Measurements from ENCODE around the gene RET. TPM values are rescaled to one million over a fixed set of nuclear protein-coding genes. Genes with fewer than 3 reads are reported as not detected.

RET gene
- total and polyA plus RNA-seq, 2 of the 8 experiments (the other 6 are each of a cell fraction or from before 2014, with no cell fraction given): 6.7 to 8.4 TPM

- Histone ChIP-seq H3K4me1 (replicated peaks in 1 of 4; ENCODE audit: control insufficient read depth in 3 of 4, insufficient read depth in 4 of 4, low read length in 3 of 4) (peaks cover 0 to 7% (median 3%) of the 10 kb centered on the region in 4 experiments; a peak in 4 of 7 replicates), H3K9me3 (ENCODE audit: insufficient read depth in 2 of 2, low read depth in 1 of 2, low read length in 1 of 2) (no peaks in the 10 kb centered on the region), H3K79me2 (ENCODE audit: control insufficient read depth in 1 of 2, insufficient read depth in 2 of 2, low read length in 2 of 2) (no peaks in the 10 kb centered on the region), H4K91ac (replicated peaks; ENCODE audit: insufficient read length, low read length) (no peak overlapping the region), H3K4me3 (ENCODE audit: extremely low read depth in 1 of 4, insufficient read depth in 2 of 4, low read depth in 3 of 4, low read length in 4 of 4) (no peak overlapping the region), H4K8ac (ENCODE audit: extremely low read depth, insufficient read depth, low read length) (no peak overlapping the region), H4K20me1 (replicated peaks in 1 of 2; ENCODE audit: control insufficient read depth in 1 of 2, insufficient read depth in 2 of 2, low read length in 2 of 2) (no peaks in the 10 kb centered on the region), H3K23me2 (ENCODE audit: low read depth, low read length) (no peaks in the 10 kb centered on the region), H3K79me1 (ENCODE audit: low read depth, low read length) (no peaks in the 10 kb centered on the region), H2AK5ac (ENCODE audit: low read depth, low read length) (no peak overlapping the region), H3K56ac (replicated peaks; ENCODE audit: insufficient read length, low read depth, low read length) (no peak overlapping the region), H2BK12ac (ENCODE audit: low read depth, low read length) (no peak overlapping the region), H2BK15ac (ENCODE audit: low read length) (no peak overlapping the region), H3K27me3 (replicated peaks in 1 of 4; ENCODE audit: control insufficient read depth in 3 of 4, extremely low read depth in 1 of 4, insufficient read depth in 3 of 4, low read length in 3 of 4) (no peaks in the 10 kb centered on the region; a peak in 1 of 7 replicates), H3K14ac (ENCODE audit: insufficient read length) (no peak overlapping the region), H2BK20ac (ENCODE audit: low read length) (no peak overlapping the region), H3K23ac (ENCODE audit: insufficient read length) (no peak overlapping the region), H3K18ac (ENCODE audit: extremely low read depth, low read length) (no peak overlapping the region), H3K27ac (ENCODE audit: low read depth, low read length) (no peak overlapping the region), H2BK5ac (ENCODE audit: low read depth, low read length) (no peak overlapping the region), H3K36me3 (ENCODE audit: control insufficient read depth in 2 of 4, insufficient read depth in 4 of 4, low read length in 3 of 4) (no peaks in the 10 kb centered on the region), H3K4me2 (ENCODE audit: insufficient read depth in 1 of 2, low read depth in 2 of 2, low read length in 2 of 2) (no peak overlapping the region), H4K5ac (ENCODE audit: insufficient read length, low read depth, low read length) (no peak overlapping the region), H3K9ac (replicated peaks in 1 of 4; ENCODE audit: extremely low read depth in 1 of 4, low read depth in 3 of 4, low read length in 3 of 4) (no peak overlapping the region), H2AFZ (ENCODE audit: low read length) (no peak overlapping the region), H3K4ac (replicated peaks; ENCODE audit: insufficient read length, low read depth, low read length) (no peak overlapping the region), H2BK120ac (replicated peaks; ENCODE audit: low read depth, low read length) (no peak overlapping the region)
- DNase-seq (ENCODE audit: low read depth in 1 of 2, low spot score in 2 of 2): no peak
- CTCF ChIA-PET (ENCODE audit: partially characterized antibody): interaction anchor here (1.1 to 1.9 kb wide), 5 partner anchors 8 to 193 kb away, joined by 3 to 6 read pairs (median 4); no protein-coding TSS in a partner anchor
- POLR2A ChIA-PET (ENCODE audit: partially characterized antibody): no interaction called here
- 90% methylated on average over 7 of the region's 7 CpGs; no CpG with 5 or more reads in 1 of the 2 experiments for WGBS, 2 experiments (ENCODE audit: extremely low coverage in 1 of 2, insufficient coverage in 1 of 2, insufficient read length in 1 of 2, insufficient replicate concordance in 2 of 2, low coverage in 1 of 2, low lambda C conversion rate in 2 of 2, missing lambda C conversion rate in 1 of 2)
- FAIRE-seq: no peak
- TF ChIP-seq SIN3A (conservative IDR thresholded peaks at IDR 0.05 in 1 of 2, IDR thresholded peaks at IDR 0.05 in 1 of 2; ENCODE audit: low read depth in 1 of 2, low read length in 2 of 2) (no peak), RBBP5 (IDR thresholded peaks at IDR 0.05; ENCODE audit: borderline replicate concordance, low read depth, low read length) (no peak), RNF2 (IDR thresholded peaks at IDR 0.05; ENCODE audit: borderline replicate concordance, low read depth, low read length, missing control alignments, poor library complexity, severe bottlenecking) (no peak), SIRT6 (IDR thresholded peaks at IDR 0.05; ENCODE audit: low read length) (no peak), POU5F1 (IDR thresholded peaks at IDR 0.05; ENCODE audit: low read depth, low read length) (no peak), TAF1 (IDR thresholded peaks at IDR 0.05; ENCODE audit: low read depth, low read length) (no peak), KDM1A (IDR thresholded peaks at IDR 0.05; ENCODE audit: borderline replicate concordance, low read length) (no peak), EGR1 (IDR thresholded peaks at IDR 0.05; ENCODE audit: borderline replicate concordance, low read depth, low read length) (no peak), SIX5 (IDR thresholded peaks at IDR 0.05; ENCODE audit: low read depth, low read length) (no peak), E2F6 (IDR thresholded peaks at IDR 0.05) (no peak), TEAD4 (IDR thresholded peaks at IDR 0.05; ENCODE audit: low read depth, low read length) (no peak), SP4 (IDR thresholded peaks at IDR 0.05; ENCODE audit: low read length) (no peak), SRF (IDR thresholded peaks at IDR 0.05; ENCODE audit: low read depth, low read length) (no peak)
Measured at GRCh38 chr10:43059828-43060227, 17.0 kb upstream of the RET start.

Measured in H1 (cell line).